HCT116 (cell line): ENCODE results near the gene FCN1. TPM values are rescaled to one million over a fixed set of nuclear protein-coding genes. Genes with fewer than 3 reads are reported as not detected.

Experiments used
- ATAC-seq: fragments of 200-7000 bp; cut with Tn5 transposase; 2 replicates; pipeline ENCODE4 v1.9.1; 2020; ENCODE audit warnings: mild to moderate bottlenecking, moderate library complexity
- BruUV-seq: library from RNA; stranded (reverse); fragments of 400-500 nt; replicated peaks from 2 replicates; lab custom pipeline; 2021; lab: Mats Ljungman, UMichigan
- CTCF ChIA-PET: fragments of 300-600 bp; sonication (Branson Sonifier 250); formaldehyde crosslinking; loops from one replicate; lab custom pipeline; 2021; ENCODE audit warnings: antibody characterized with exemption; lab: Charles Lee
- POLR2A ChIA-PET: fragments of 300-600, 350-600 bp; sonication (Branson Sonifier 250); formaldehyde crosslinking; loops from one replicate; lab custom pipeline; 2021; ENCODE audit warnings: antibody characterized with exemption; lab: Charles Lee
- RAD21 ChIA-PET, 2 experiments: fragments of 300-600 bp; sonication (Branson Sonifier 250); formaldehyde crosslinking; loops; one replicate each; lab custom pipeline; 2023; ENCODE audit warnings: low total read pairs in 2 of 2; ENCODE audit not compliant: uncharacterized antibody in 2 of 2, unreplicated experiment in 2 of 2, low non-redundant PET in 1 of 2; lab: Charles Lee
- DNase-seq: peaks from one replicate; pipeline ENCODE4 v3.0.0-alpha.2; 2010; ENCODE audit warnings: low read depth, low spot score
- H2AFZ ChIP-seq: fragments of 200-600 bp; shearing (Covaris generic), sonication (generic); 2 replicates; pipeline ENCODE4 v1.6.1; 2017; ENCODE audit warnings: low read depth, mixed run types, mixed read lengths, antibody characterized with exemption, low read length; ENCODE audit not compliant: poor library complexity, severe bottlenecking
- H3K27ac ChIP-seq: 2 replicates; pipeline ENCODE4 v1.5.1; 2012; ENCODE audit warnings: low read depth, low read length
- H3K27me3 ChIP-seq: fragments of 200-600 bp; sonication (generic); 2 replicates; pipeline ENCODE4 v1.6.1; 2016; ENCODE audit warnings: mixed run types, low read length, mixed read lengths; ENCODE audit not compliant: insufficient read depth
- H3K36me3 ChIP-seq, 2 experiments: fragments of 200-500 bp in 1 of 2; fragments of 200-600 bp in 1 of 2; sonication (Bioruptor generic) in 1 of 2; sonication (generic) in 1 of 2; 2 replicates each; pipeline versions ENCODE4 v1.5.1 to v1.6.1; 2014 to 2016; ENCODE audit warnings: low read length in 2 of 2, inconsistent platforms in 1 of 2, mixed read lengths in 1 of 2, mixed run types in 1 of 2; ENCODE audit not compliant: insufficient read depth in 2 of 2, control insufficient read depth in 1 of 2
- H3K4me1 ChIP-seq, 2 experiments: fragments of 200-600 bp in 1 of 2; sonication (generic) in 1 of 2; 2 replicates each; pipeline versions ENCODE4 v1.5.1 to v1.6.1; 2012 to 2017; ENCODE audit warnings: low read length in 2 of 2, inconsistent platforms in 1 of 2, mild to moderate bottlenecking in 1 of 2, mixed read lengths in 1 of 2, mixed run types in 1 of 2, moderate library complexity in 1 of 2; ENCODE audit not compliant: insufficient read depth in 2 of 2, control insufficient read depth in 1 of 2
- H3K4me2 ChIP-seq: fragments of 200-600 bp; sonication (generic); 2 replicates; pipeline ENCODE4 v1.6.1; 2017; ENCODE audit warnings: mixed run types, low read length, mixed read lengths
- H3K4me3 ChIP-seq, 2 experiments: fragments of 200-600 bp in 1 of 2; sonication (generic) in 1 of 2; replicated peaks in 1 of 2; 2 replicates each; pipeline ENCODE4 v1.5.1; 2011 to 2016; ENCODE audit warnings: low read length in 2 of 2, control low read depth in 1 of 2, low read depth in 1 of 2, mild to moderate bottlenecking in 1 of 2, mixed read lengths in 1 of 2, mixed run types in 1 of 2
- H3K79me2 ChIP-seq: fragments of 200-600 bp; sonication (generic); 2 replicates; pipeline ENCODE4 v1.6.1; 2017; ENCODE audit warnings: mild to moderate bottlenecking, mixed run types, low read length, moderate library complexity, mixed read lengths; ENCODE audit not compliant: insufficient read depth
- H3K9ac ChIP-seq: fragments of 200-600 bp; sonication (generic); 2 replicates; pipeline ENCODE4 v1.6.1; 2016; ENCODE audit warnings: low read length, mixed read lengths
- H3K9me2 ChIP-seq: fragments of 200-600 bp; sonication (generic), shearing (Covaris generic); 2 replicates; pipeline ENCODE4 v1.6.1; 2017; ENCODE audit warnings: mixed run types, mild to moderate bottlenecking, moderate library complexity; ENCODE audit not compliant: insufficient read depth
- H3K9me3 ChIP-seq, 2 experiments: fragments of 200-500 bp in 1 of 2; fragments of 200-600 bp in 1 of 2; sonication (Bioruptor generic) in 1 of 2; sonication (generic) in 1 of 2; 2 replicates each; pipeline ENCODE4 v1.6.1; 2014 to 2017; ENCODE audit warnings: low read length in 2 of 2, mixed read lengths in 2 of 2, inconsistent platforms in 1 of 2, low read depth in 1 of 2, mild to moderate bottlenecking in 1 of 2, mixed run types in 1 of 2, moderate library complexity in 1 of 2; ENCODE audit not compliant: control insufficient read depth in 1 of 2, insufficient read depth in 1 of 2
- H4K20me1 ChIP-seq: fragments of 200-600 bp; sonication (generic), shearing (Covaris generic); 2 replicates; pipeline ENCODE4 v1.6.1; 2017; ENCODE audit warnings: mixed run types, mild to moderate bottlenecking, moderate library complexity; ENCODE audit not compliant: insufficient read depth
- ATF3 ChIP-seq: IDR thresholded peaks from 2 replicates; pipeline ENCODE4 v1.6.1; 2012
- CBX3 ChIP-seq: IDR thresholded peaks from 2 replicates; pipeline ENCODE4 v1.6.1; 2012; ENCODE audit warnings: low read depth
- CEBPB ChIP-seq: IDR thresholded peaks from 2 replicates; pipeline ENCODE4 v1.6.1; 2012; ENCODE audit warnings: low read depth
- EGR1 ChIP-seq: IDR thresholded peaks from 2 replicates; pipeline ENCODE4 v1.6.1; 2012; ENCODE audit warnings: low read depth
- ELF1 ChIP-seq: IDR thresholded peaks from 2 replicates; pipeline ENCODE4 v1.6.1; 2012; ENCODE audit warnings: low read depth, borderline replicate concordance
- EZH2 ChIP-seq: fragments of 200-600 bp; sonication (generic); IDR thresholded peaks from 2 replicates; pipeline ENCODE4 v1.6.1; 2017; ENCODE audit warnings: antibody characterized with exemption, mixed run types
- EZH2phosphoT487 ChIP-seq: fragments of 200-600 bp; IDR thresholded peaks from 2 replicates; pipeline ENCODE4 v1.6.1; 2018; ENCODE audit warnings: antibody characterized with exemption, borderline replicate concordance
- FOSL1 ChIP-seq: IDR thresholded peaks from 2 replicates; pipeline ENCODE4 v1.6.1; 2012; ENCODE audit warnings: low read depth
- MAX ChIP-seq: IDR thresholded peaks from 2 replicates; pipeline ENCODE4 v1.6.1; 2012
- RAD21 ChIP-seq: IDR thresholded peaks from 2 replicates; pipeline ENCODE4 v1.6.1; 2012; ENCODE audit warnings: low read depth, mild to moderate bottlenecking
- SIN3A ChIP-seq: IDR thresholded peaks from 2 replicates; pipeline ENCODE4 v1.6.1; 2012; ENCODE audit warnings: low read depth
- SRF ChIP-seq: IDR thresholded peaks from 2 replicates; pipeline ENCODE4 v1.6.1; 2012; ENCODE audit warnings: low read depth
- YY1 ChIP-seq: IDR thresholded peaks from 2 replicates; pipeline ENCODE4 v1.6.1; 2011; ENCODE audit warnings: low read length, low read depth, moderate library complexity, mild to moderate bottlenecking; ENCODE audit not compliant: insufficient replicate concordance; ENCODE audit errors: extremely low read depth
- ZFX ChIP-seq: fragments of 450-650 bp; IDR thresholded peaks from 2 replicates; pipeline ENCODE4 v1.6.1; 2017
- intact Hi-C: fragments of 100-400 bp; cut with micrococcal nuclease; formaldehyde crosslinking; loops from 2 replicates; pipeline ENCODE4 v1.10.0; 2022
- total RNA-seq: library from RNA; stranded (reverse); gene quantifications from one replicate; pipeline ENCODE4 v1.2.1, GENCODE V29; 2021; ENCODE audit not compliant: unreplicated experiment
- TF ChIP-seq, protein P1 (sequence below): IDR thresholded peaks from 2 replicates; pipeline ENCODE4 v1.6.1; 2012; ENCODE audit warnings: low read depth
- TF ChIP-seq, protein P2 (sequence below), 3 experiments: fragments of 200-600 bp in 1 of 3; sonication (generic) in 1 of 3; IDR thresholded peaks in 2 of 3; conservative IDR thresholded peaks in 1 of 3; 2 replicates each; pipeline ENCODE4 v1.5.1; 2012 to 2017; ENCODE audit warnings: low read depth in 2 of 3, low read length in 2 of 3, antibody characterized with exemption in 1 of 3, borderline replicate concordance in 1 of 3, control low read depth in 1 of 3, mild to moderate bottlenecking in 1 of 3, mixed read lengths in 1 of 3, mixed run types in 1 of 3, moderate library complexity in 1 of 3; ENCODE audit not compliant: insufficient read depth in 1 of 3

FCN1 gene
- total RNA-seq, 1 experiment from 2014 or later = not detected

DNA sequence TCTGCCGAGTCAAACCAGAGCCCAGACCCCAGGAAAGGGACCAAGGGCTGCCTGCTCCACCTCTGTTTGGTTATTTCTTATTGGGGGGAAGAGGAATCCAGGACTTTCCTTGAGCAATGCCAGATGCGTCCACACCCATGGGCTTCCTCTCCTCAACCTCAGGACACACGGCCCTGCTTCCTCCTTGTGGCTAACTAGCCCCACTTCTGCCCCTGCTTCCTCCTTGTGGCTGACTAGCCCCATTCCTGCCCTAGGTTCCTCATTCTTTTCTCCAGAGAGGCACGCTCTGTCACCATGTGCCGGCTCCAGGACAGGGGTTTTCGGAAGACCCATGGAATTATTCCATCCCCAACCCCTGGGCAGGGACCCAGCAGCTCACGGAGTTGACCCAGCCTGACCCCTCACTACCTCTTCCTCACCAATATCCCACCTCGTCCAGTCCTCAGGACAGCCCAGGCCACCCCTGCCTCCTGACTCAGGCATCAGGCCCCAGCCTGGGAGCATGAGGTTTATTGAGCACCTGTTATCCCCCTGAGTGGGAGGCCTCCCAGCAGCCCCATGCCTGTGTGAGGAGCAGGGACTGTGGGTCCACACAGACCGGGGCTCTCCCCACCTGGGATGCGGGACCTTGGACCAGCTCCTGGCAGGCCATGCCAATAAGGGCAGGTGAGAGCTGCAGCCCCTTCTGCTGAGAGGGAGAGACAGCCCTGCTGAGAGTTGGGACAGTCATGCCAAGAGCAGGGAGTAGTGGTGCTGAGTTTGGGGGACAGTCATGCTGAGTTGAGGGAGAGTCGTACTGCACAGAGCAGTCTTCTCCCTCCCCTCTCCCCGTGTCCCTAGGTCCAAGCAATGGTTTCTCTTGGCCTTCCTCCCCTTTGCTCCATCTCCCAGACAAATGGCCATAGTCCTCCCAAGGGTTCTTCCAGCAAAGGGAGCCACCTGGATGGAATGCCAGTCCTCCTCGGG is 11.8 kb upstream of the FCN1 start:
- BruUV-seq = no TSS peak
- RAD21 ChIA-PET = no interaction called here
- POLR2A ChIA-PET = no interaction called here
- intact Hi-C loops = no loop called here
- Histone ChIP-seq H3K9me3 (no peaks in the 10 kb centered on the region), H3K9me2 (no peaks in the 10 kb centered on the region), H3K4me2 (no peak overlapping the region), H3K9ac (no peak overlapping the region), H2AFZ (no peak overlapping the region), H3K27ac (no peak overlapping the region), H3K36me3 (no peaks in the 10 kb centered on the region), H3K79me2 (no peaks in the 10 kb centered on the region), H3K4me1 (no peaks in the 10 kb centered on the region), H3K4me3 (no peak overlapping the region), H3K27me3 (peaks cover 6% of the 10 kb centered on the region; the same call in 1 of the 2 replicates), H4K20me1 (no peaks in the 10 kb centered on the region)
- ATAC-seq (no peak), DNase-seq (no peak)
- CTCF ChIA-PET = no interaction called here
- TF ChIP-seq SRF = no peak
- TF ChIP-seq ELF1 = no peak
- TF ChIP-seq, protein P1, sequence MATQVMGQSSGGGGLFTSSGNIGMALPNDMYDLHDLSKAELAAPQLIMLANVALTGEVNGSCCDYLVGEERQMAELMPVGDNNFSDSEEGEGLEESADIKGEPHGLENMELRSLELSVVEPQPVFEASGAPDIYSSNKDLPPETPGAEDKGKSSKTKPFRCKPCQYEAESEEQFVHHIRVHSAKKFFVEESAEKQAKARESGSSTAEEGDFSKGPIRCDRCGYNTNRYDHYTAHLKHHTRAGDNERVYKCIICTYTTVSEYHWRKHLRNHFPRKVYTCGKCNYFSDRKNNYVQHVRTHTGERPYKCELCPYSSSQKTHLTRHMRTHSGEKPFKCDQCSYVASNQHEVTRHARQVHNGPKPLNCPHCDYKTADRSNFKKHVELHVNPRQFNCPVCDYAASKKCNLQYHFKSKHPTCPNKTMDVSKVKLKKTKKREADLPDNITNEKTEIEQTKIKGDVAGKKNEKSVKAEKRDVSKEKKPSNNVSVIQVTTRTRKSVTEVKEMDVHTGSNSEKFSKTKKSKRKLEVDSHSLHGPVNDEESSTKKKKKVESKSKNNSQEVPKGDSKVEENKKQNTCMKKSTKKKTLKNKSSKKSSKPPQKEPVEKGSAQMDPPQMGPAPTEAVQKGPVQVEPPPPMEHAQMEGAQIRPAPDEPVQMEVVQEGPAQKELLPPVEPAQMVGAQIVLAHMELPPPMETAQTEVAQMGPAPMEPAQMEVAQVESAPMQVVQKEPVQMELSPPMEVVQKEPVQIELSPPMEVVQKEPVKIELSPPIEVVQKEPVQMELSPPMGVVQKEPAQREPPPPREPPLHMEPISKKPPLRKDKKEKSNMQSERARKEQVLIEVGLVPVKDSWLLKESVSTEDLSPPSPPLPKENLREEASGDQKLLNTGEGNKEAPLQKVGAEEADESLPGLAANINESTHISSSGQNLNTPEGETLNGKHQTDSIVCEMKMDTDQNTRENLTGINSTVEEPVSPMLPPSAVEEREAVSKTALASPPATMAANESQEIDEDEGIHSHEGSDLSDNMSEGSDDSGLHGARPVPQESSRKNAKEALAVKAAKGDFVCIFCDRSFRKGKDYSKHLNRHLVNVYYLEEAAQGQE = no peak
- no peak for TF ChIP-seq EGR1
- no peak for TF ChIP-seq CEBPB
- no peak for TF ChIP-seq SIN3A
- no peak for TF ChIP-seq ATF3
- no peak for TF ChIP-seq MAX
- TF ChIP-seq, protein P2, sequence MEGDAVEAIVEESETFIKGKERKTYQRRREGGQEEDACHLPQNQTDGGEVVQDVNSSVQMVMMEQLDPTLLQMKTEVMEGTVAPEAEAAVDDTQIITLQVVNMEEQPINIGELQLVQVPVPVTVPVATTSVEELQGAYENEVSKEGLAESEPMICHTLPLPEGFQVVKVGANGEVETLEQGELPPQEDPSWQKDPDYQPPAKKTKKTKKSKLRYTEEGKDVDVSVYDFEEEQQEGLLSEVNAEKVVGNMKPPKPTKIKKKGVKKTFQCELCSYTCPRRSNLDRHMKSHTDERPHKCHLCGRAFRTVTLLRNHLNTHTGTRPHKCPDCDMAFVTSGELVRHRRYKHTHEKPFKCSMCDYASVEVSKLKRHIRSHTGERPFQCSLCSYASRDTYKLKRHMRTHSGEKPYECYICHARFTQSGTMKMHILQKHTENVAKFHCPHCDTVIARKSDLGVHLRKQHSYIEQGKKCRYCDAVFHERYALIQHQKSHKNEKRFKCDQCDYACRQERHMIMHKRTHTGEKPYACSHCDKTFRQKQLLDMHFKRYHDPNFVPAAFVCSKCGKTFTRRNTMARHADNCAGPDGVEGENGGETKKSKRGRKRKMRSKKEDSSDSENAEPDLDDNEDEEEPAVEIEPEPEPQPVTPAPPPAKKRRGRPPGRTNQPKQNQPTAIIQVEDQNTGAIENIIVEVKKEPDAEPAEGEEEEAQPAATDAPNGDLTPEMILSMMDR (IDR thresholded peaks at IDR 0.05 in 2 of 3, conservative IDR thresholded peaks at IDR 0.05 in 1 of 3; ENCODE audit: borderline replicate concordance in 1 of 3, insufficient read depth in 1 of 3, low read depth in 2 of 3, low read length in 2 of 3) = no peak
- TF ChIP-seq EZH2 = no peak
- TF ChIP-seq ZFX = no peak
- TF ChIP-seq YY1 = no peak
- TF ChIP-seq EZH2phosphoT487 = no peak
- no peak for TF ChIP-seq CBX3
- no peak for TF ChIP-seq RAD21
- no peak for TF ChIP-seq FOSL1
